ACHN (cell line): ENCODE data around the gene LRRC32.
"Not testable (repeated sequence)": the region's sequence is repeated elsewhere in the genome, so short reads cannot be mapped to it uniquely, and the experiment has no call there.

Experiments used
- DNase-seq: peaks from one replicate; pipeline ENCODE4 v3.0.0-alpha.2; 2015
- in situ Hi-C: cut with HindIII; loops from 2 replicates; pipeline ENCODE4 v1.10.0; 2017; ENCODE audit warnings: low sequenced_read_pairs, low pct_ligation_motif_present, low pct_unique_long_range_greater_than_20kb

Gene LRRC32

GRCh38 chr11:76625472-76626186, 44.9 kb downstream of the LRRC32 start:
- in situ Hi-C loops, result no loop called here
- DNase-seq, result no peak

- in situ Hi-C loops, result no loop called here
- no peak for DNase-seq
Observed at GRCh38 chr11:76624500-76625379, 45.8 kb downstream of the LRRC32 start.

DNA sequence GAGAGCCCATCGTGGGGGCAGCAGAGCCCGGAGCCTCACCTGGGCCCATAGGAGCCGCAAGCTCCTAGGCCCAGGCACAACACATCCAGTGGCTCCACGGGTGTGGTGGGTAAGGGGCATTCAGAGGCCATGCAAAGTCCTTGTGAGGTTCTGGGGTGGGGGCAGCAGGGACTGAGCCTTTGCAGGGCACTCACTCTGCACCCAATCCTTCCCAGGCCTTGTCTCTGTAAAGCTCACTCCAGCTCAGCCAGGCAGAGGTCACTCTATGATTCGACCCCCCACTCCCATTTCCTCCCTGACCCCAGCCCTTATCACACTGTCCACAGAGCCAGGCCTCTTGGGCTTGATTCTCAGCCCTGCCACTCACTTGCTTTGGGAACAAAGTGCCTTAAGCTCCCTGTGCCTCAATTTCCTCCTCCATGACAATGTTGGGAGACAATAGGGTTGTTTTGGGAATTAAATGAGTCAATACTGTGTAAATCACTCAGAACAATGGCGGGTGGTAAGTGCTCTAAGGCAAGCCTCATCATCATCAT, 46.6 kb downstream of the LRRC32 start:
- DNase-seq, result no peak
- in situ Hi-C loops, result no loop called here

DNA sequence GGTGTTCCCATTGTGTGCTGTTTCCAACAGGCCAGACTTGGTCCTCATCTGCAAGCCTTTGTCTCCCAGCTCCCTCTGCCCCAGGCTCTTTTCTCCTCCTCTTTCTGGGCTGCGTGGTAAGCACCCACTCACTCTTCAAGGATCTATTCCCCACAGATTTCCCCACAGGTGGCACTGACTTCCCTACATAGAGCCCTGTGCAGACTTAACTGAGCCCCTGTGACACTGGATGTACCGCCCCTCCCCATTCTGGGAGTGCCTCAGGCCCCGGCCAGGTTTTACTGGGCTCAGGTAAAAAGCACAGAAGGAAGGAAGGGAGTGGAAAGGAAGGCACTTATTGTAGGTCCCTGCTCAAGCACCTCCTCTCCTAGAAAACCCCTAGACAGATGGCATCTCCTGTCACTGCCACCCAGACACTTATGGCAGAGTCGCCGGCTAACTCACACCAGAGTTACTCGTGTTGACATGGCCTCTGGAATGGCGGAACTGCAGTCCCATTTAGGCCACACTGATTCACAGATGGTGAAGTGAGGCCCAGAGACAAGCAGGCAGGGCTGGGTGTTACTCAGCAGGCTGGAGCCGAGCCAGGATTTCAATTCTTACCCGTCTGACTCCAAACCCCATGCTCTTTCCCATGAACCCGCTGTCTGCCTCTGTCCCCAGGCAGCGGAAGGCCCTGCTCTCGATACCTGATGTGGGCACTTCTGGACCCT, 47.2 kb downstream of the LRRC32 start:
- in situ Hi-C loops, result no loop called here
- DNase-seq, result no peak

- in situ Hi-C loops, result no loop called here
- DNase-seq, result no peak
Observed at GRCh38 chr11:76622493-76623094, 48.0 kb downstream of the LRRC32 start.

DNA sequence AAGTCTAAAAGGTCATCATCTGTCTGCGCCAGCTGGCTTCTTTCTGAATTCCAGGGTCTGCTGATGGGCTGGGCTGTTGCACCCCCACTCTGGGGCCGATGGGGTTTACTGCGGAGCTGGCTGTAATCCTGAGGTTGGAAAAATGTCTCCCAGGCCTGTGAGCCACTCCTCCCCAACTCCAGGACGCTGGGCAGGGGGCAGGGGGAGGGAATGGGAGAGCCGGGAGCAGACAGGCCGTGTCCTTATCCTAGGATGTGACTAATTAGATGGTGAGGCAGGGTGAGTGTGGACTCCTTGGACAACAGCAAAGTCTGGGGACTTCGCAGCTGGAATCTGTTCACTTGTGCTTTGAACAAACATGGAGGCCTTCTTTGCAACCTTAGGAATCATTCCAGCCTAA, 48.7 kb downstream of the LRRC32 start:
- in situ Hi-C loops, result no loop called here
- DNase-seq, result no peak

DNA sequence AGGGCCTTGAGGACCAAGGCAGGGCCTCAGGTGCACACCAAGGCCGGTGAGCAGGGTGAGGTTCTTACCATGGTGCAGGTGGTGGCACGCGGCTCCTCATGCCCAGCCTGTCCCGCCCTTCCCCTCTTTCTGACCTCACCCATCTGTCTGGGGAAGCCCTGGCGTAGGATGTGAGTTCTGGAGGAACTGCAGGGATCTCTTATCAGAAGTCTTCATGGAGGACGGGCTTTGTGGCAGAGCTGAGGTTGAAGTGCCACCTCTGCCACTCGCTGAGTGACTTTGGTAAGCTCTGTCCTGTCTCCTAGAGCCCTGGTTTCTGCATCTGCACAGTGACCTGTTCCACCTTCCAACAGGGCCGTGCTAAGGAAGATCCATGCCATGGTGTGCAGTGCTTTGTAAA, 49.1 kb downstream of the LRRC32 start:
- no peak for DNase-seq
- in situ Hi-C loops, result no loop called here

DNA sequence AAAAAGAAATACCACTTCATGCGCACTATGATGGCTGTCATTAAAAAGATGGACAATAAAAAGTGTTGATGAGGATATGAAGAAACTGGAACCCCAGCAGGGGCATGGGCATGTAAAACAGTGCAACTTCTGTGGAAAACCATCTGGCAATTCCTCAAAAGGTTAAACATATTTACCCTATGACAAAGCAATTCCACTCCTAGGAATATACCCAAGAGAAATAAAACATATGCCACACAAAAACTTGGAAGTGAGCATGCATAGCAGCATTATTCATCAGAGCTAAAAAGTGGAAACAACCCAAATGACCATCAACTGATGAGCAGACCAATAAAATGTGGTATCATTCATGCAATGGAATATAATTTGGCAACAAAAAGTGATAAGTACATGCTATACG, 50.1 kb downstream of the LRRC32 start:
- in situ Hi-C loops, result no loop called here
- DNase-seq, result no peak

GRCh38 chr11:76619801-76620200, 50.7 kb downstream of the LRRC32 start:
- DNase-seq, in situ Hi-C loops: not testable (repeated sequence)

DNA sequence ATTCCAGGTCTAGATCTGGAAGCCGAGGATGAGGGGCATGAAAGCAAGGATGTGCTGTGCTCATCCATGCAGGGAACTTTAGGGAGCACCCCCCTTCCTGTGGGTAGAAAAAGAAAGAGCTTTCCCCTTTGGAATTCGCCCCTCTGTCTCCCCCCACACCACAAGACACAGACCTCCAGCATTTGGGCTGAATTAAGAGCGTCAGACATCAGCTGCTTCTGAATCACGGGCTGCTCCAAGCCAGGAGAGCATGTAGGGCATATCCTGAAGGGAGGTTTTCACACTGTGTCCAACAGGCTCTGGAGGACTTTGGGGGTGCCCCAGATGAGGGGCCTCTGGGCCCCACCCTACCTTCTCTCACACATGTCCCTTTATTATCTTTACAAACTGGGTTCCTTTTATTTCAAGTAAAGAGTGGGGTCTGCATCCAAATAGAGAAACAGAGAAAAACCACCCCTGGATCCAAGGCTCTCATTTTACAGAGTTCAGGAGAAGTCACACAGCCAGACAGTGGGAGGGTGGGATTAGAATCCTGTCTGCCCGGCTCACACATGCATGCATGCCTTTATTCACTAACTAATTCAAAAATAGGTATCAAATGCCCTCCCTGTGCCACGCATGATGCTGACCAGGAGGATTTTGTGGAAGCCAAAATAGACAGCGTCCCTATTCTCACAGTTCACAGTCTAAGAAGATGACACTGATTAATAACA, 52.8 kb downstream of the LRRC32 start:
- DNase-seq, result no peak
- in situ Hi-C loops, result no loop called here

DNA sequence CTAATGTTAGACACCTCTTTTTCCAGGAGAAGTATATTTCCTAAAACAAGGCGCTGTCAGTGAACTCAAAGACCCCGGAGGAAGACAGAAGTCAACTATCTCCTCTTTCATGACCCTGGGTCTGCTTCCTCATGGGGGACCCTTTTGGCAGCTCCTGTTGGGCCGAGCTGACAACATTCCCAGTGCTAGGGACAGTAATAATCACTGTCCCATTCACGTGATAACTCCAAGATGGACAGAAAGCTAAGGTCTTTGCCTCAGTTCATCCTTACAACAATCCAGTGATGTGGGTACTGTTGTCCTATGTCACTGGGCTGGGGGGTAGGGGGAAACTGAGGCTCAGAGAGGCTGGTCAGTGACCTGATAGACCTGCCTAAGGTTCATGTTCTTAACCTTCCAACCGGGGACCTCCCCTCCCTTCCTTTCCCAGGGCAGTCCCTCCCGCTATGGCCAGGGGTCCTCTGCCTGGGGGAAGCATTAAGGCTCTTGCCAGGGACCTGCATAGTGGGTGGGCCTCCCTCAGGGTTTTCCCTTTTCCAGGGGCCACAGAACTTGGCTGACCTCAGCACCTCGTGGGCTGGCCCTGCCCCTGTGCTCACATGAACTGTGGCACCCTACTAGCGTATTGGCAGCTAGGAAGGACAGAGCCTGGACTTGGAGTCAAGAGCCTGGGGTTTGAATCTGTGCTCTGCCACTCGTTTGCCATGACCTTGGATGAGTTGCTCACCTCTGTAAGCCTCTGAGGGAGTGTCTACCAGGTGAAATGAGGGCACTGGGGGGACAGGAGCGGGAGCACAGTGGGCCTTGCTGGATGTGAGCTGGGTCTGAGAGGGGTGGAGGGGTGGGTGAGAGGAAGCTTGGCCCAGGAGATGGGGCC, 53.6 kb downstream of the LRRC32 start:
- in situ Hi-C loops, result no loop called here
- DNase-seq, result no peak

- DNase-seq, result no peak
Observed at GRCh38 chr11:76615950-76616349, 54.6 kb downstream of the LRRC32 start.

GRCh38 chr11:76614471-76615179, 55.9 kb downstream of the LRRC32 start:
- no peak for DNase-seq
- in situ Hi-C loops, result no loop called here

More at GRCh38 chr11:76615950-76616349, 54.6 kb downstream of the LRRC32 start:
- in situ Hi-C loops, result no loop called here

- no peak for DNase-seq
- in situ Hi-C loops, result no loop called here
Observed at GRCh38 chr11:76613901-76614300, 56.6 kb downstream of the LRRC32 start.

GRCh38 chr11:76612226-76612625, 58.3 kb downstream of the LRRC32 start:
- in situ Hi-C loops, result no loop called here
- DNase-seq, result no peak

GRCh38 chr11:76610871-76611475, 59.6 kb downstream of the LRRC32 start:
- in situ Hi-C loops, result no loop called here
- DNase-seq, result no peak
